ENCODE data around the gene TENT4A.

- no peak for TF ChIP-seq CTCF (conservative IDR thresholded peaks at IDR 0.05; ENCODE audit: low read depth, low read length)
- no peak for TF ChIP-seq EZH2 (IDR thresholded peaks at IDR 0.05; ENCODE audit: low read length, unreplicated experiment)
- no peak for TF ChIP-seq EZH2phosphoT487 (IDR thresholded peaks at IDR 0.05; ENCODE audit: borderline replicate concordance, low read length)
Measured at GRCh38 chr5:6759983-6760382, 46.8 kb downstream of the TENT4A start.

All from PC-3 (cell line).